HG03575 (cell line): ENCODE results near the gene VPS39.

ENCODE experiments used
- ATAC-seq: cut with Tn5 transposase; IDR thresholded peaks from one replicate; pipeline ENCODE4 v1.9.1; 2021; ENCODE audit not compliant: unreplicated experiment, insufficient number of reproducible peaks, low FRiP score; ENCODE audit errors: extremely low read depth

VPS39 gene

GRCh38 chr15:42166225-42166940 is 41.7 kb downstream of the VPS39 start:
- ATAC-seq, result no peak

GRCh38 chr15:42165106-42165505 is 43.0 kb downstream of the VPS39 start:
- no peak for ATAC-seq

GRCh38 chr15:42163947-42164550 is 44.1 kb downstream of the VPS39 start:
- no peak for ATAC-seq

GRCh38 chr15:42163291-42163690 is 44.8 kb downstream of the VPS39 start:
- ATAC-seq, result no peak

- no peak for ATAC-seq
Observed at GRCh38 chr15:42160136-42160535, 48.0 kb downstream of the VPS39 start.

- no peak for ATAC-seq
Observed at GRCh38 chr15:42159381-42160015, 48.6 kb downstream of the VPS39 start.

- no peak for ATAC-seq
Observed at GRCh38 chr15:42158941-42159340, 49.2 kb downstream of the VPS39 start.

GRCh38 chr15:42157981-42158765 is 49.9 kb downstream of the VPS39 start:
- ATAC-seq, result no peak

- no peak for ATAC-seq
Observed at GRCh38 chr15:42157381-42157780, 50.7 kb downstream of the VPS39 start.

GRCh38 chr15:42156243-42156922 is 51.7 kb downstream of the VPS39 start, which contains the start of gene PLA2G4F:
Gene PLA2G4F, minus strand, starts transcription at chr15:42156636. Its CDS starts 87 bp downstream, at chr15:42156549.
- no peak for ATAC-seq

- ATAC-seq, result no peak
Observed at GRCh38 chr15:42155546-42156242, 52.4 kb downstream of the VPS39 start.

GRCh38 chr15:42154956-42155355 is 53.1 kb downstream of the VPS39 start:
- ATAC-seq, result no peak

- ATAC-seq, result no peak
Observed at GRCh38 chr15:42154212-42154941, 53.7 kb downstream of the VPS39 start.

GRCh38 chr15:42153874-42154211 is 54.3 kb downstream of the VPS39 start:
- ATAC-seq, result no peak

- no peak for ATAC-seq
Observed at GRCh38 chr15:42152921-42153698, 55.0 kb downstream of the VPS39 start.

GRCh38 chr15:42152196-42152920 is 55.7 kb downstream of the VPS39 start:
- ATAC-seq, result no peak

GRCh38 chr15:42151736-42152135 is 56.4 kb downstream of the VPS39 start:
- ATAC-seq, result no peak
